Body of pancreas (tissue), 4 donors: Measurements from ENCODE around the gene YWHAB. TPM values are rescaled to one million over a fixed set of nuclear protein-coding genes. Genes with fewer than 3 reads are reported as not detected.
"Not testable (repeated sequence)": the region's sequence is repeated elsewhere in the genome, so short reads cannot be mapped to it uniquely, and the experiment has no call there.

ENCODE experiments used
- ATAC-seq: fragments of 150-250 bp; one replicate; pipeline ENCODE4 v1.9.1; 2016
- DNase-seq, 4 donors: peaks; one replicate each; pipeline ENCODE4 v3.0.0-alpha.2; 2019
- H3K27ac ChIP-seq, 4 donors: fragments of 200-600 bp; sonication (generic); 1 replicate in 3 of 4; 2 replicates in 1 of 4; pipeline versions ENCODE4 v1.5.1 to v1.6.1; 2016 to 2019; ENCODE audit warnings: mild to moderate bottlenecking in 1 of 4, mixed read lengths in 1 of 4, moderate library complexity in 1 of 4
- H3K27me3 ChIP-seq, 2 donors: fragments of 200-600 bp; sonication (generic); one replicate each; pipeline ENCODE4 v1.6.0; 2016; ENCODE audit warnings: mild to moderate bottlenecking in 1 of 2
- H3K36me3 ChIP-seq, 2 donors: fragments of 200-600 bp; sonication (generic); replicated peaks in 1 of 2; 2 replicates each; pipeline ENCODE4 v1.5.1; 2016; ENCODE audit warnings: low read depth in 2 of 2; ENCODE audit not compliant: insufficient read depth in 1 of 2
- H3K4me1 ChIP-seq: fragments of 200-600 bp; sonication (generic); one replicate; pipeline ENCODE4 v1.6.0; 2016
- H3K4me3 ChIP-seq, 2 donors: fragments of 200-600 bp; sonication (generic); 1 replicate in 1 of 2; 2 replicates in 1 of 2; pipeline ENCODE4 v1.5.1; 2016 to 2019
- H3K9me3 ChIP-seq, 3 donors: fragments of 200-600 bp; sonication (generic); 1 replicate in 2 of 3; 2 replicates in 1 of 3; pipeline ENCODE4 v1.5.1; 2016
- CTCF ChIP-seq, 7 experiments: fragments of 450-650 bp in 4 of 7; fragments of 200-600 bp in 3 of 7; sonication (generic) in 3 of 7; IDR thresholded peaks; one replicate each; pipeline ENCODE4 v1.5.1; 2016 to 2019; ENCODE audit warnings: antibody characterized with exemption in 7 of 7
- POLR2A ChIP-seq, 3 donors: fragments of 450-650 bp; IDR thresholded peaks; one replicate each; pipeline ENCODE4 v1.6.1; 2016; ENCODE audit warnings: antibody characterized with exemption in 3 of 3, mild to moderate bottlenecking in 2 of 3
- WGBS, 2 donors: methylation state at CpG; one replicate each; pipeline ENCODE4 v1.1.5; 2017; 5-methylcytosine and 5-hydroxymethylcytosine counted together
- intact Hi-C: fragments of 100-400 bp; cut with DNase I; formaldehyde crosslinking; loops from one replicate; pipeline ENCODE4 v1.15.1; 2023
- total RNA-seq, 2 donors: library from RNA; depleted of rRNA; stranded (reverse); fragments of >200 nt; gene quantifications; one replicate each; pipeline ENCODE4 v1.1.0, GENCODE V29; 2016

YWHAB gene
- total RNA-seq, 2 donors from 2014 or later: 49.3 to 64.9 TPM

GRCh38 chr20:44866703-44867335 is 18.7 kb upstream of the YWHAB start:
- DNase-seq: no peak
- Histone ChIP-seq H3K4me1 (peaks cover 21% of the 10 kb centered on the region), H3K27ac (no peak overlapping the region), H3K36me3 (no peaks in the 10 kb centered on the region), H3K9me3 (no peaks in the 10 kb centered on the region), H3K4me3 (no peak overlapping the region), H3K27me3 (no peaks in the 10 kb centered on the region)
- WGBS, 2 donors: 69 to 75% methylated on average over 8 of the region's 8 CpGs
- TF ChIP-seq CTCF (IDR thresholded peaks at IDR 0.05) (no peak), POLR2A (IDR thresholded peaks at IDR 0.05) (no peak)
- ATAC-seq: no peak
- intact Hi-C loops: loop anchor here (5.0 kb wide), 2 partner anchors 115 to 185 kb away; no protein-coding TSS in a partner anchor

GRCh38 chr20:44869471-44869870 is 16.0 kb upstream of the YWHAB start:
- 52 to 59% methylated on average over 5 of the region's 5 CpGs for WGBS, 2 donors
- no peaks in the 10 kb centered on the region for H3K27me3 ChIP-seq
- no peak for DNase-seq

GRCh38 chr20:44882360-44882759 is 3.1 kb upstream of the YWHAB start:
- WGBS, 2 donors: 73 to 81% methylated on average over 4 of the region's 4 CpGs
- H3K36me3 ChIP-seq, H3K27me3 ChIP-seq, H3K4me3 ChIP-seq, H3K9me3 ChIP-seq, H3K27ac ChIP-seq, DNase-seq, intact Hi-C loops, ATAC-seq: not testable (repeated sequence)
- H3K4me1 ChIP-seq: peaks cover 18% of the 10 kb centered on the region

More at GRCh38 chr20:44869471-44869870, 16.0 kb upstream of the YWHAB start:
- no peak for ATAC-seq
- Histone ChIP-seq H3K27ac (no peak overlapping the region), H3K4me3 (no peak overlapping the region), H3K4me1 (peaks cover 6% of the 10 kb centered on the region), H3K9me3 (no peaks in the 10 kb centered on the region), H3K36me3 (no peaks in the 10 kb centered on the region)
- intact Hi-C loops: loop anchor here (5.0 kb wide), 2 partner anchors 117 to 187 kb away; no protein-coding TSS in a partner anchor
- no peak for TF ChIP-seq CTCF (IDR thresholded peaks at IDR 0.05)
- TF ChIP-seq POLR2A (IDR thresholded peaks at IDR 0.05): no peak

GRCh38 chr20:44883214-44883902 is 2.1 kb upstream of the YWHAB start:
- DNase-seq: no peak

More at GRCh38 chr20:44883214-44883902, 2.1 kb upstream of the YWHAB start:
- H3K27ac ChIP-seq: no peak overlapping the region
- no peak for ATAC-seq
- intact Hi-C loops: no loop called here
- H3K4me1 ChIP-seq: peaks cover 28% of the 10 kb centered on the region
- H3K36me3 ChIP-seq: no peaks in the 10 kb centered on the region
- H3K4me3 ChIP-seq: no peak overlapping the region
- no peaks in the 10 kb centered on the region for H3K9me3 ChIP-seq
- WGBS, 2 donors: 75 to 81% methylated on average over 6 to 7 of the region's 7 CpGs
- no peak for TF ChIP-seq CTCF (IDR thresholded peaks at IDR 0.05)
- no peak for TF ChIP-seq POLR2A (IDR thresholded peaks at IDR 0.05)
- no peaks in the 10 kb centered on the region for H3K27me3 ChIP-seq
